ENCODE results near the gene CDC42BPG. TPM values are rescaled to one million over a fixed set of nuclear protein-coding genes. Genes with fewer than 3 reads are reported as not detected.
A peak's percentile ranks its signal among the peaks of the same experiment; 100 is the strongest.

CDC42BPG gene
- total RNA-seq, 1 experiment from 2014 or later = 24.9 TPM

- Histone ChIP-seq H3K4ac (ENCODE audit: low read depth, low read length) (no peak overlapping the region), H4K91ac (ENCODE audit: insufficient read length, low read depth, low read length) (no peak overlapping the region), H4K20me1 (ENCODE audit: control insufficient read depth, insufficient read depth, insufficient read length) (no peaks in the 10 kb centered on the region), H3K79me2 (ENCODE audit: insufficient read depth, low read length) (no peaks in the 10 kb centered on the region), H3K23me2 (ENCODE audit: insufficient read length, low read depth, low read length, poor library complexity, severe bottlenecking) (peaks cover 11% of the 10 kb centered on the region), H3K79me1 (ENCODE audit: insufficient read depth, low read depth, low read length, poor library complexity, severe bottlenecking) (no peaks in the 10 kb centered on the region), H2BK15ac (ENCODE audit: low read depth, low read length) (no peak overlapping the region), H3T11ph (ENCODE audit: low read length) (no peak overlapping the region), H3K56ac (ENCODE audit: insufficient read length, low read depth, low read length) (no peak overlapping the region), H3K27me3 (ENCODE audit: insufficient read depth, low read length) (no peaks in the 10 kb centered on the region), H4K5ac (ENCODE audit: insufficient read length, low read depth, low read length) (no peak overlapping the region), H2BK120ac (ENCODE audit: low read depth, low read length, poor library complexity, severe bottlenecking) (no peak overlapping the region), H3K4me1 (ENCODE audit: insufficient read depth, low read length) (no peaks in the 10 kb centered on the region), H3K9me3 (ENCODE audit: control insufficient read depth, low read depth, low read length) (no peaks in the 10 kb centered on the region), H3K27ac (ENCODE audit: insufficient read length, low read depth, low read length) (no peak overlapping the region), H4K8ac (replicated peaks; ENCODE audit: insufficient read length, low read depth, low read length) (no peak overlapping the region), H3K4me2 (ENCODE audit: insufficient read depth, insufficient read length, low read length) (no peak overlapping the region), H3K14ac (ENCODE audit: insufficient read depth, low read length) (no peak overlapping the region), H3K23ac (ENCODE audit: insufficient read length, low read depth, low read length) (no peak overlapping the region), H2AK5ac (ENCODE audit: insufficient read length, low read length) (no peak overlapping the region), H2BK5ac (ENCODE audit: insufficient read length, low read length) (no peak overlapping the region), H2BK12ac (ENCODE audit: insufficient read length, low read depth, low read length) (no peak overlapping the region), H2AFZ (ENCODE audit: low read length) (no peak overlapping the region), H2BK20ac (ENCODE audit: low read depth, low read length, poor library complexity, severe bottlenecking) (no peak overlapping the region), H3K18ac (ENCODE audit: insufficient read length, low read depth, low read length) (no peak overlapping the region), H3K9ac (ENCODE audit: extremely low read depth, insufficient read length, low read length) (no peak overlapping the region)
- no peak for DNase-seq
- no peaks in the 10 kb centered on the region; a peak in 1 of 5 replicates for H3K9me3 Mint-ChIP-seq
- no peaks in the 10 kb centered on the region; the same call in 1 of the 2 replicates for H3K27me3 Mint-ChIP-seq (ENCODE audit: low read depth)
- no peaks in the 10 kb centered on the region for H3K36me3 Mint-ChIP-seq (ENCODE audit: insufficient read depth in 1 of 3, low read depth in 3 of 3)
- H3K4me3 Mint-ChIP-seq = no peak overlapping the region
- no CpG with 5 or more reads among the region's 7 CpGs for WGBS (ENCODE audit: extremely low coverage, insufficient read length, low lambda C conversion rate)
- TF ChIP-seq CTCF (conservative IDR thresholded peaks at IDR 0.05) = no peak
- H3K4me1 Mint-ChIP-seq = peaks cover 0 to under 1% of the 10 kb centered on the region in 2 experiments; a peak in 1 of 4 replicates
- 0 out of 7 replicates have a peak overlapping the region, but pooled peaks of 1 of the 3 experiments have one; percentile 44 for H3K27ac Mint-ChIP-seq
Observed at GRCh38 chr11:64814712-64815187, 29.7 kb downstream of the CDC42BPG start.
